ENCODE measurements around the gene TFDP2.
"Not testable (repeated sequence)": the region's sequence is repeated elsewhere in the genome, so short reads cannot be mapped to it uniquely, and the experiment has no call there.

The TFDP2 gene

GRCh38 chr3:141909986-141910385, 239.4 kb downstream of the TFDP2 start:
- H3K4me2 ChIP-seq (ENCODE audit: low read length); H3K14ac ChIP-seq (ENCODE audit: low read length); H3K9me3 ChIP-seq (ENCODE audit: insufficient read depth, low read depth, low read length); H3K79me2 ChIP-seq (ENCODE audit: control insufficient read depth, insufficient read depth, low read length, poor library complexity); H2BK12ac ChIP-seq (ENCODE audit: low read length); H3K4me1 ChIP-seq (ENCODE audit: control insufficient read depth in 1 of 2, insufficient read depth in 2 of 2, low read length in 2 of 2); H3K18ac ChIP-seq (ENCODE audit: low read length); H3K4ac ChIP-seq (ENCODE audit: low read depth, low read length); H3K27me3 ChIP-seq (ENCODE audit: insufficient read depth, low read length); H4K8ac ChIP-seq (ENCODE audit: low read depth, low read length); H4K91ac ChIP-seq (ENCODE audit: low read depth, low read length); H2BK5ac ChIP-seq (ENCODE audit: low read depth, low read length, poor library complexity); H3K27ac ChIP-seq (ENCODE audit: low read depth, low read length); DNase-seq; H3K79me1 ChIP-seq (ENCODE audit: low read length); H3K4me3 ChIP-seq (ENCODE audit: low read depth, low read length); H3K23ac ChIP-seq (ENCODE audit: low read length); H2AK5ac ChIP-seq (ENCODE audit: low read length); H3K9ac ChIP-seq (ENCODE audit: low read length); H2BK120ac ChIP-seq (ENCODE audit: insufficient read depth, low read length, poor library complexity); H2AFZ ChIP-seq (ENCODE audit: insufficient read depth, low read length, poor library complexity); H4K12ac ChIP-seq (ENCODE audit: low read depth, low read length): not testable (repeated sequence)
- peaks cover 21 to 36% of the 10 kb centered on the region in 2 experiments for H3K36me3 ChIP-seq (ENCODE audit: control insufficient read depth in 1 of 2, insufficient read depth in 2 of 2, low read length in 2 of 2)
- WGBS (ENCODE audit: extremely low coverage, insufficient coverage, insufficient read length): no CpG with 5 or more reads among the region's 4 CpGs

- no peaks in the 10 kb centered on the region for H3K9me3 ChIP-seq (ENCODE audit: insufficient read depth, low read depth, low read length)
- no peak for DNase-seq
- H3K79me2 ChIP-seq (ENCODE audit: control insufficient read depth, insufficient read depth, low read length, poor library complexity): no peaks in the 10 kb centered on the region
- no peak overlapping the region for H2AFZ ChIP-seq (ENCODE audit: insufficient read depth, low read length, poor library complexity)
- no peak overlapping the region for H3K27ac ChIP-seq (ENCODE audit: low read depth, low read length)
- no peak overlapping the region for H2BK12ac ChIP-seq (ENCODE audit: low read length)
- H3K23ac ChIP-seq (ENCODE audit: low read length): no peak overlapping the region
- H3K4ac ChIP-seq (ENCODE audit: low read depth, low read length): no peak overlapping the region
- H3K79me1 ChIP-seq (ENCODE audit: low read length): no peaks in the 10 kb centered on the region
- no peak overlapping the region for H3K14ac ChIP-seq (ENCODE audit: low read length)
- H3K4me1 ChIP-seq (ENCODE audit: control insufficient read depth in 1 of 2, insufficient read depth in 2 of 2, low read length in 2 of 2): no peaks in the 10 kb centered on the region
- no peak overlapping the region for H3K9ac ChIP-seq (ENCODE audit: low read length)
- H2BK120ac ChIP-seq (ENCODE audit: insufficient read depth, low read length, poor library complexity): no peak overlapping the region
- no peak overlapping the region for H3K18ac ChIP-seq (ENCODE audit: low read length)
- no peak overlapping the region for H4K8ac ChIP-seq (ENCODE audit: low read depth, low read length)
- H4K91ac ChIP-seq (ENCODE audit: low read depth, low read length): no peak overlapping the region
- H2BK5ac ChIP-seq (ENCODE audit: low read depth, low read length, poor library complexity): no peak overlapping the region
- H3K4me3 ChIP-seq (ENCODE audit: low read depth, low read length): no peak overlapping the region
- H3K4me2 ChIP-seq (ENCODE audit: low read length): no peak overlapping the region
- no peaks in the 10 kb centered on the region for H3K27me3 ChIP-seq (ENCODE audit: insufficient read depth, low read length)
- H4K12ac ChIP-seq (ENCODE audit: low read depth, low read length): no peak overlapping the region
- H3K36me3 ChIP-seq (ENCODE audit: control insufficient read depth in 1 of 2, insufficient read depth in 2 of 2, low read length in 2 of 2): peaks cover 21 to 35% of the 10 kb centered on the region in 2 experiments
- no peak overlapping the region for H2AK5ac ChIP-seq (ENCODE audit: low read length)
These were observed 239.9 kb downstream of the TFDP2 start for GRCh38 chr3:141909408-141909807.

GRCh38 chr3:141905129-141905528, 244.2 kb downstream of the TFDP2 start:
- Histone ChIP-seq H3K9me3 (ENCODE audit: insufficient read depth, low read depth, low read length) (no peaks in the 10 kb centered on the region), H3K79me1 (ENCODE audit: low read length) (no peaks in the 10 kb centered on the region), H3K4ac (ENCODE audit: low read depth, low read length) (no peak overlapping the region), H3K23ac (ENCODE audit: low read length) (no peak overlapping the region), H3K4me3 (ENCODE audit: low read depth, low read length) (no peak overlapping the region), H4K91ac (ENCODE audit: low read depth, low read length) (no peak overlapping the region), H2BK5ac (ENCODE audit: low read depth, low read length, poor library complexity) (no peak overlapping the region), H3K27ac (ENCODE audit: low read depth, low read length) (no peak overlapping the region), H4K8ac (ENCODE audit: low read depth, low read length) (no peak overlapping the region), H3K4me2 (ENCODE audit: low read length) (no peak overlapping the region), H4K12ac (ENCODE audit: low read depth, low read length) (no peak overlapping the region), H3K36me3 (ENCODE audit: control insufficient read depth in 1 of 2, insufficient read depth in 2 of 2, low read length in 2 of 2) (peaks cover 19 to 30% of the 10 kb centered on the region in 2 experiments), H3K4me1 (ENCODE audit: control insufficient read depth in 1 of 2, insufficient read depth in 2 of 2, low read length in 2 of 2) (no peaks in the 10 kb centered on the region), H2BK12ac (ENCODE audit: low read length) (no peak overlapping the region), H3K79me2 (ENCODE audit: control insufficient read depth, insufficient read depth, low read length, poor library complexity) (peaks cover 2% of the 10 kb centered on the region), H3K9ac (ENCODE audit: low read length) (no peak overlapping the region), H2AFZ (ENCODE audit: insufficient read depth, low read length, poor library complexity) (no peak overlapping the region), H3K14ac (ENCODE audit: low read length) (no peak overlapping the region), H2BK120ac (ENCODE audit: insufficient read depth, low read length, poor library complexity) (no peak overlapping the region), H2AK5ac (ENCODE audit: low read length) (no peak overlapping the region), H3K27me3 (ENCODE audit: insufficient read depth, low read length) (no peaks in the 10 kb centered on the region), H3K18ac (ENCODE audit: low read length) (no peak overlapping the region)
- WGBS (ENCODE audit: extremely low coverage, insufficient coverage, insufficient read length): no CpG with 5 or more reads among the region's 2 CpGs
- no peak for DNase-seq

- Histone ChIP-seq H3K79me1 (ENCODE audit: low read length) (no peaks in the 10 kb centered on the region), H2BK120ac (ENCODE audit: insufficient read depth, low read length, poor library complexity) (no peak overlapping the region), H4K91ac (ENCODE audit: low read depth, low read length) (no peak overlapping the region), H4K8ac (ENCODE audit: low read depth, low read length) (no peak overlapping the region), H3K4me1 (ENCODE audit: control insufficient read depth in 1 of 2, insufficient read depth in 2 of 2, low read length in 2 of 2) (no peaks in the 10 kb centered on the region), H4K12ac (ENCODE audit: low read depth, low read length) (no peak overlapping the region), H3K27me3 (ENCODE audit: insufficient read depth, low read length) (no peaks in the 10 kb centered on the region), H2BK12ac (ENCODE audit: low read length) (no peak overlapping the region), H2AFZ (ENCODE audit: insufficient read depth, low read length, poor library complexity) (no peak overlapping the region), H3K27ac (ENCODE audit: low read depth, low read length) (no peak overlapping the region), H3K4ac (ENCODE audit: low read depth, low read length) (no peak overlapping the region), H2BK5ac (ENCODE audit: low read depth, low read length, poor library complexity) (no peak overlapping the region), H3K4me2 (ENCODE audit: low read length) (no peak overlapping the region), H2AK5ac (ENCODE audit: low read length) (no peak overlapping the region), H3K18ac (ENCODE audit: low read length) (no peak overlapping the region), H3K9ac (ENCODE audit: low read length) (no peak overlapping the region), H3K4me3 (ENCODE audit: low read depth, low read length) (no peak overlapping the region), H3K14ac (ENCODE audit: low read length) (no peak overlapping the region), H3K9me3 (ENCODE audit: insufficient read depth, low read depth, low read length) (no peaks in the 10 kb centered on the region), H3K23ac (ENCODE audit: low read length) (no peak overlapping the region), H3K79me2 (ENCODE audit: control insufficient read depth, insufficient read depth, low read length, poor library complexity) (peaks cover 2% of the 10 kb centered on the region), H3K36me3 (ENCODE audit: control insufficient read depth in 1 of 2, insufficient read depth in 2 of 2, low read length in 2 of 2) (peaks cover 18 to 27% of the 10 kb centered on the region in 2 experiments)
- no peak for DNase-seq
- no CpG with 5 or more reads among the region's 4 CpGs for WGBS (ENCODE audit: extremely low coverage, insufficient coverage, insufficient read length)
These were observed 245.1 kb downstream of the TFDP2 start for GRCh38 chr3:141904203-141904602.
